ENCODE results near the gene CAV2. TPM values are rescaled to one million over a fixed set of nuclear protein-coding genes. Genes with fewer than 3 reads are reported as not detected.
A peak's percentile ranks its signal among the peaks of the same experiment; 100 is the strongest.

Gene CAV2
- total and polyA plus RNA-seq, 10 donors = 15.5 to 107 (median 72.7) TPM

DNA sequence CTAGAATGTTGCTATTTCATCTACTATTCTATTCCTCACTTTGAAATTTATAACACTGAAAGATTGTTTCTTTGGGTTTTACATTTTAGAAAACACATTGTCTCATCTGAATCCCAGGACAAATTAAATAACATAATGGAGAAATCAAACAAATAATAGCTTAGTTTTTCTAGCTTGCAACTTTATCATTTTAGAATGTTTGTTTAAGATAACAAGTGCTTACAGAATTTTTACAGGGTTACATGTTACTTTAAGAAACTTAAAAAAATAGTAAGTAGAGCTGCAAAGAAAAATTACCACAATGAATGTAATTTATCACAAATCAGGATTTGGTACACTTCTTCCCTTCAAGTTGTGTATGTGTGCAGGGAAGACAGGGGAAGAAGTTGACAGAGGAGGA, 11.3 kb downstream of the CAV2 start:
- peak overlapping the region; percentile 44 to 88 (median 80) for H3K27ac ChIP-seq

DNA sequence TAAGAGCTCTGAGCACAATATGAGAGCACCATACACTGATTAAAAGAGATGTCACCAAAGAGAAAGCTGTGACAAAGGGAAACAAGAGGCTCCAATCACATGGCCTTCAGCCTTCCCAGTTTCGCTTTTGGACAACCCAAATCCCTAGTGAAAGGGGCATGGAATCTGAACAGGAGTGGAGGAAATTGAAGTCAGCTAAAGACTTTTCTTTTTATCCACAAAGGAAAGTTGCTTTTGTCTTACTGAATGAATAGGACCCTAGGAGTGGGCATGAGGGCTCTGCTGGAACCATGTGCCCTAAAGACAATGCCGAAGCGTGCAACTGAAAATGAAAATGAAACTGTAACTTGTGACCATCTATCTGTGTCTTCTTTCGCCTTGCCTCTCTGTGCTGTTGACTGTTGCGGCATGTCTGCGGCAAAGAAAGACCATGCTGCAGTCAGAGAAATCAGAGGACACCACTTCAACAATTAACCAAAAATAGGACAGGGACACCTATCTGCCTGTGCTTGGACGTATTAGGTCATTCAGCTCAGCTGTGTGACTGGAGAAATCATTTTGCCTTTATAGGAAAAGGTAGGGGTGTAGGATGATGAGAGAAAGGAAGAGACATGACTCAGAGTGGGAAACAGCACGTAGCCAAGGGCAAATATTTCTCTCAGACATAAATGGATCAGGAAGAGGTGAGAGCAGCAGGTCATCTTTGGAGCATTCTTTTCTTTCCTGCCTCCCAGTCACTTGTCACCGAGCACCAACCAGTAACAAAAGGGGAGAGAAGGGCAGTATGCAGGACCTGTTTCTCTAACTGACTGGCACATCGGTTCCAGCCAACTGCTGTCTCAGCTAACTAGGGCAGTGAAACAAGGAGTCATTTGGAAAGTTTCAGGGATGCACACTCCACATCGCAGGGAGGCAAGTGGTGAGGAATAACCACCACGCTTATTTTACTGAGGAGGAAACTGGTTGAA, 12.3 kb downstream of the CAV2 start:
- H3K4me3 ChIP-seq = peak overlapping the region; percentile 21 to 68 (median 39)
- no peaks in the 10 kb centered on the region for H3K27me3 ChIP-seq (replicated peaks in 1 of 7)
- peaks cover 0 to 24% (median 15%) of the 10 kb centered on the region in 6 donors for H3K4me1 ChIP-seq
- intact Hi-C loops (cut with DNase I; ENCODE audit: low total_unique reads) = no loop called here
- peaks cover 0 to 6% (median 0%) of the 10 kb centered on the region in 6 donors for H3K36me3 ChIP-seq
- no peaks in the 10 kb centered on the region for H3K9me3 ChIP-seq
- H3K27ac ChIP-seq = peak overlapping the region; percentile 44 to 88 (median 80)
- no peak for TF ChIP-seq POLR2A (IDR thresholded peaks at IDR 0.05)
- TF ChIP-seq POLR2AphosphoS5 (IDR thresholded peaks at IDR 0.05) = peak in 1 of 3 donors; percentile 52
- 33 to 53% (median 48%) methylated on average over 12 of the region's 12 CpGs for WGBS, 5 donors
- no peak for DNase-seq

More for the DNA sequence above, 11.3 kb downstream of the CAV2 start:
- Histone ChIP-seq H3K36me3 (peaks cover 0 to 10% (median 0%) of the 10 kb centered on the region in 6 donors), H3K9me3 (no peaks in the 10 kb centered on the region), H3K4me1 (peaks cover 0 to 24% (median 15%) of the 10 kb centered on the region in 6 donors), H3K4me3 (no peak overlapping the region), H3K27me3 (replicated peaks in 1 of 7) (no peaks in the 10 kb centered on the region)
- DNase-seq = no peak
- TF ChIP-seq POLR2A (IDR thresholded peaks at IDR 0.05) (no peak), POLR2AphosphoS5 (IDR thresholded peaks at IDR 0.05) (no peak)
- TF ChIP-seq, protein P1, sequence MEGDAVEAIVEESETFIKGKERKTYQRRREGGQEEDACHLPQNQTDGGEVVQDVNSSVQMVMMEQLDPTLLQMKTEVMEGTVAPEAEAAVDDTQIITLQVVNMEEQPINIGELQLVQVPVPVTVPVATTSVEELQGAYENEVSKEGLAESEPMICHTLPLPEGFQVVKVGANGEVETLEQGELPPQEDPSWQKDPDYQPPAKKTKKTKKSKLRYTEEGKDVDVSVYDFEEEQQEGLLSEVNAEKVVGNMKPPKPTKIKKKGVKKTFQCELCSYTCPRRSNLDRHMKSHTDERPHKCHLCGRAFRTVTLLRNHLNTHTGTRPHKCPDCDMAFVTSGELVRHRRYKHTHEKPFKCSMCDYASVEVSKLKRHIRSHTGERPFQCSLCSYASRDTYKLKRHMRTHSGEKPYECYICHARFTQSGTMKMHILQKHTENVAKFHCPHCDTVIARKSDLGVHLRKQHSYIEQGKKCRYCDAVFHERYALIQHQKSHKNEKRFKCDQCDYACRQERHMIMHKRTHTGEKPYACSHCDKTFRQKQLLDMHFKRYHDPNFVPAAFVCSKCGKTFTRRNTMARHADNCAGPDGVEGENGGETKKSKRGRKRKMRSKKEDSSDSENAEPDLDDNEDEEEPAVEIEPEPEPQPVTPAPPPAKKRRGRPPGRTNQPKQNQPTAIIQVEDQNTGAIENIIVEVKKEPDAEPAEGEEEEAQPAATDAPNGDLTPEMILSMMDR (IDR thresholded peaks at IDR 0.05 in 8 of 11, conservative IDR thresholded peaks at IDR 0.05 in 3 of 11) = no peak
- intact Hi-C loops (cut with DNase I; ENCODE audit: low total_unique reads) = no loop called here

DNA sequence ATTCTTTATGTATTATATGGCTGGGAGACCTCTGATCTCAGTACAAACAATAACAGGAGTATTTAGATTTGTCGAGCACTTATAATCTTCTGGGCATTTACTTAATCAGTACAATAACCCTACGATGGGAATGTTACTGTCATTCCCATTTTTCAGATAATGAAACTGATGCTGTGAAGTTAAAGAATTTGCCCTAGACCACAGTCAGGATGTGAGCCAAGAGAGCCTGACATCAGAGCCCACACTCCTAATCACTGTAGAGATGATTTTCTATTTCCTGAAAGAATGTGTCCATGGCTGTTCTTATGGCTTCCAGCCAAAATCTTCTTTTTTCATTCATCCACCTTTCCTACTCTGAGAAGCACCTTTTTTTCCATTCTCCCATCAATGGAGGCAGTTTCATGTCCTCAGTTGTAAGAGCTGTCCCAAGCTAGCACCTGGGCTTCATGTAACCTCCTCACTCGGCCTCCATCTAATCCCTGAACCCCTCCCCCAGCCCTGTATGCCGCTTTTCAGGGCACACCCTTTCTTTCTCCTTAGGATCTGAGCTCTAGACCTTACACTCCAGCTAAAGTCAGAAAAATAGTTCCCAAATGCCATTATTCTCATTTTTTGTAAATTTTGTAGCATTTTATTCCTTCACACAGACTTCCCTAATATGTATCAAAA, 13.1 kb downstream of the CAV2 start:
- intact Hi-C loops (cut with DNase I; ENCODE audit: low total_unique reads) = no loop called here
- no peak for DNase-seq
- Histone ChIP-seq H3K4me1 (peaks cover 0 to 24% (median 15%) of the 10 kb centered on the region in 6 donors), H3K27me3 (replicated peaks in 1 of 7) (no peaks in the 10 kb centered on the region), H3K9me3 (no peaks in the 10 kb centered on the region), H3K27ac (peak overlapping the region; percentile 44 to 88 (median 80)), H3K36me3 (no peaks in the 10 kb centered on the region), H3K4me3 (peak overlapping the region in 6 of 8 donors; percentile 28 to 68 (median 41))
- TF ChIP-seq, protein P1 (IDR thresholded peaks at IDR 0.05 in 8 of 11, conservative IDR thresholded peaks at IDR 0.05 in 3 of 11) = no peak
- no peak for TF ChIP-seq POLR2AphosphoS5 (IDR thresholded peaks at IDR 0.05)
- TF ChIP-seq POLR2A (IDR thresholded peaks at IDR 0.05) = no peak
- WGBS, 5 donors = 63 to 83% (median 72%) methylated on average over 4 of the region's 4 CpGs

DNA sequence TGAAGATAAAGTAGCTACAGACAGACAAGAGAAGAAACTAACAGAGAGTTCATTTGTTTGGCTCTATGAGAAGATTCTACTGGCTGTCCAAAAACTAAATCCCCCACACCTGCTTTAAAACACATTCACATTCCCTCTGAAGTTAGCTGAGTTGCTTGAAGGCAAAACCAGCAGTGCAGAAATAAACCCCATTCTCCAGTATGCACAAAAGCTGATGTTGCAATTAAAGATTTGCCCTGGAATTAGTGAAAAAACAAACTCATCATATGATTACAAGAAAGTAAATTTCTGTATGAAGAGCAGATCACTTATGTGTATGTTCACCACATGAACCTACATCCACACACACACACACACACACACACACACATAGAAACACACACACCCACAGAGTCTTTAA, 16.0 kb downstream of the CAV2 start:
- Histone ChIP-seq H3K27me3 (replicated peaks in 1 of 7) (peaks cover 0 to 4% (median 0%) of the 10 kb centered on the region in 7 donors), H3K4me3 (no peak overlapping the region), H3K36me3 (no peaks in the 10 kb centered on the region), H3K9me3 (no peaks in the 10 kb centered on the region), H3K4me1 (peaks cover 0 to 24% (median 15%) of the 10 kb centered on the region in 6 donors), H3K27ac (no peak overlapping the region)
- TF ChIP-seq, protein P1 (IDR thresholded peaks at IDR 0.05 in 8 of 11, conservative IDR thresholded peaks at IDR 0.05 in 3 of 11) = no peak
- TF ChIP-seq POLR2A (IDR thresholded peaks at IDR 0.05) (no peak), POLR2AphosphoS5 (IDR thresholded peaks at IDR 0.05) (no peak)
- intact Hi-C loops (cut with DNase I; ENCODE audit: low total_unique reads) = no loop called here
- no peak for DNase-seq

All from spleen (tissue), 11 donors.